HFFc6 (cell line): ENCODE data around the gene CPT1C. TPM values are rescaled to one million over a fixed set of nuclear protein-coding genes. Genes with fewer than 3 reads are reported as not detected.

Experiments
- DNase-seq: peaks from one replicate; pipeline ENCODE4 v3.0.0-alpha.2; 2018
- H3K27ac Mint-ChIP-seq: 2 replicates; pipeline ENCODE4 v1.8.0; 2020; ENCODE audit warnings: mild to moderate bottlenecking, mixed read lengths
- H3K27me3 Mint-ChIP-seq: 2 replicates; pipeline ENCODE4 v1.8.0; 2021; ENCODE audit warnings: mild to moderate bottlenecking, moderate library complexity, mixed read lengths; ENCODE audit not compliant: insufficient read depth
- H3K36me3 Mint-ChIP-seq: 2 replicates; pipeline ENCODE4 v1.8.0; 2021; ENCODE audit warnings: low read depth, mixed read lengths
- H3K4me1 Mint-ChIP-seq: 2 replicates; pipeline ENCODE4 v1.8.0; 2020; ENCODE audit warnings: low read depth, mixed read lengths
- H3K4me3 Mint-ChIP-seq: 2 replicates; pipeline ENCODE4 v1.8.0; 2020; ENCODE audit warnings: mild to moderate bottlenecking, moderate library complexity, mixed read lengths
- H3K9me3 Mint-ChIP-seq: 2 replicates; pipeline ENCODE4 v1.8.0; 2020; ENCODE audit warnings: mild to moderate bottlenecking, mixed read lengths
- total RNA-seq, 6 experiments: library from RNA; stranded (reverse); fragmentation: NEBNext Ultra II Directional; extraction: Animal tissue kit (Norgen Biotek cat#: 25700); gene quantifications; 2 replicates in 1 of 6; 3 replicates in 5 of 6; pipeline ENCODE4 v1.2.3, GENCODE V29; 2021
- TF ChIP-seq, protein P1 (sequence below): fragments of 200-600 bp; sonication (generic); IDR thresholded peaks from 2 replicates; pipeline ENCODE4 v1.5.0; 2021; ENCODE audit warnings: antibody characterized with exemption, mild to moderate bottlenecking

Gene CPT1C
- total RNA-seq, 6 experiments from 2014 or later, result 32.7 to 42.6 (median 36.4) TPM

DNA sequence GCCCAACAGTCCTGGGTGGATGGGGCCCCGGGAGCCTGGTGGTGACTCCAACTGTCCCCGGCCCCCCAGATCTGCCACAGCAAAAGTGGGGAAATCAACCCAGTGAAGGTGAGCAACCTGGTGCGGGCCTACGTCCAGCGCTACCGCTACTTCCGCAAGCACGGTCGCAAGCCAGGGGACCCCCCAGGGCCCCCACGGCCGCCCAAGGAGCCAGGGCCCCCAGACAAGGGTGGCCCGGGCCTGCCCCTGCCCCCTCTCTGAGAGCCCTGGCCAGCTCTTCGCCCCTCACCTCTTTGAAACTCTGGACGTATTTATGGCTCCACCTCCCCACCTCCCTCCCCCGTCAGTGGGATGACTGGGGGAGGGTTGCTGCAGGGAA is 32.8 kb upstream of the CPT1C start:
- no peak overlapping the region for H3K27ac Mint-ChIP-seq
- DNase-seq, result no peak
- H3K4me1 Mint-ChIP-seq, result no peaks in the 10 kb centered on the region
- H3K36me3 Mint-ChIP-seq, result peaks cover 18% of the 10 kb centered on the region
- TF ChIP-seq, protein P1, sequence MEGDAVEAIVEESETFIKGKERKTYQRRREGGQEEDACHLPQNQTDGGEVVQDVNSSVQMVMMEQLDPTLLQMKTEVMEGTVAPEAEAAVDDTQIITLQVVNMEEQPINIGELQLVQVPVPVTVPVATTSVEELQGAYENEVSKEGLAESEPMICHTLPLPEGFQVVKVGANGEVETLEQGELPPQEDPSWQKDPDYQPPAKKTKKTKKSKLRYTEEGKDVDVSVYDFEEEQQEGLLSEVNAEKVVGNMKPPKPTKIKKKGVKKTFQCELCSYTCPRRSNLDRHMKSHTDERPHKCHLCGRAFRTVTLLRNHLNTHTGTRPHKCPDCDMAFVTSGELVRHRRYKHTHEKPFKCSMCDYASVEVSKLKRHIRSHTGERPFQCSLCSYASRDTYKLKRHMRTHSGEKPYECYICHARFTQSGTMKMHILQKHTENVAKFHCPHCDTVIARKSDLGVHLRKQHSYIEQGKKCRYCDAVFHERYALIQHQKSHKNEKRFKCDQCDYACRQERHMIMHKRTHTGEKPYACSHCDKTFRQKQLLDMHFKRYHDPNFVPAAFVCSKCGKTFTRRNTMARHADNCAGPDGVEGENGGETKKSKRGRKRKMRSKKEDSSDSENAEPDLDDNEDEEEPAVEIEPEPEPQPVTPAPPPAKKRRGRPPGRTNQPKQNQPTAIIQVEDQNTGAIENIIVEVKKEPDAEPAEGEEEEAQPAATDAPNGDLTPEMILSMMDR, result no peak
- no peaks in the 10 kb centered on the region for H3K9me3 Mint-ChIP-seq
- H3K4me3 Mint-ChIP-seq, result no peak overlapping the region
- peaks cover 5% of the 10 kb centered on the region for H3K27me3 Mint-ChIP-seq

DNA sequence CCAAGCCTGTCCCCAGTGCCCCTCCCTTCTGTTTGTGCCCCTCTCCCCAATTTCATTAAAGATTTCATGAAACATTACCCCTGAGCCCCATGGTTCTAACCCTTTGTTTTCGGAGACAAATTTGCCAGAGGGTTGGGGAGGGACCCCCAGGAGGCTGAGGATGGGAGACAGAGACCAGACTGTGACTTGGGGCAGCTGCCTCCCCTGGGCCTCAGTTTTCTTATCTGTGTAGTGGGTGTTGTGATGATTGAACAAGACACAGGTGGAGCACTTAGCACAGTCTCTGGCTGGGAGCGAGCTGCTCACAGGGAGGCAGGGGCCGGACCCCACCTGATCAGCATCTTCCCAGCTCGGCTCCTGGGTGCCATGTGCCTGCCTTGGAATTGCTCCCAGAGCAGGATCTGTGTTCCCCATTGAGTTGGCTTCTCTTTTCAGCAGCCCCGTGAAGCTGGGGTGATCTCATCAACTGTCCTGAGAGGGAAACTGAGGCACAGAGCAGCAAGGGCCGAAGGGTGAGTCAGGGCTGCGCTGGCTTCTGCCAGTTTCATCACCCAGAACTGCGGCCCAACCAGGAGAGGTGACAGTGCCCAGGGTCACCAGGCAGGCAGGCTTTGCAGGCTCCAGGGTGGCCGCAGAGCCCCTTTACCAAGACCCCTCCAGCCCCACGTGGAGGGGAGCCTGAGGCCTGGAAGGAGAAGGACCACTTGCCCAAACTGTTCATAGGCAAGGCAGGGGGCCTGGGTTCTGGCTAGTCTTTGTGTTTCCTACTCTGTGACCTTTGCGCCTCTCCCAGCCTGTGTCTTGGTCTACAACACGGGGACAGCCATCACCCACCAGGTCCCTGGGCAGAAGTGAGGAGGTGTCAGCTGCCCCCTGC is 32.1 kb upstream of the CPT1C start:
- Mint-ChIP-seq H3K27me3 (peaks cover 5% of the 10 kb centered on the region), H3K36me3 (peaks cover 18% of the 10 kb centered on the region), H3K4me1 (peaks cover 1% of the 10 kb centered on the region)

DNA sequence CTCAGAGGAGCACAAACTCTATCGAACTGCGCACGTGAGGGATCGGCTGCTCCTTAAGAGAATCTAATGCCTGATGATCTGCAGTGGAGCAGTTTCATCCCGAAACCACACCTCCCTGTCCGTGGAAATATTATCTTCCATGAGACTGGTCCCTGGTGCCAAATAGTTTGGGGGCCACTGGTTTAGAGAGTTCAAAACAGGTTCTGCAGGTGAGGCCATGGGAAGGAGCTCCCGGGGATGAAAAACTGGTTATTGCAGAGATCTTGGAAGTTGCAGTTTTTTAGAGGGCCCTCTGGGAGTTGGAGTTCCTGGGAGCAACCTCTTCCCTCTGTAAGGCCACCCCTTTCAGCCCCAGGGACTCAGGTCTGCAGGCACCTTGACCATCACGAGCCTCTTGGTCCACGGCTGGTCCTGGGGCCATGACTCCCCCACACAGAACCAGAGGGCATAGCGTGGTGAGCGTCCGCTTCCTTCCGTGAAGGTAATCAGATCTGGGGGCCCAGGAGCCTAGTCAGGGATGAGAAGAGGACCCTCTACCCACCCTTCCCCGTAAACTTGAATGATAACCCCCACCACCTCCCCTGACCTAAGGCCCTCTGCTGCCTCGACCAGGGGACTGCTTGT is 30.5 kb upstream of the CPT1C start:
- TF ChIP-seq, protein P1, result no peak
- peaks cover 8% of the 10 kb centered on the region for H3K27me3 Mint-ChIP-seq
- no peak overlapping the region for H3K4me3 Mint-ChIP-seq
- no peak overlapping the region; the same call in 1 of the 2 replicates for H3K27ac Mint-ChIP-seq
- H3K9me3 Mint-ChIP-seq, result no peaks in the 10 kb centered on the region
- peaks cover 8% of the 10 kb centered on the region for H3K4me1 Mint-ChIP-seq
- no peak for DNase-seq
- peaks cover 12% of the 10 kb centered on the region; the same call in 1 of the 2 replicates for H3K36me3 Mint-ChIP-seq

More for the DNA sequence above, 32.1 kb upstream of the CPT1C start:
- Mint-ChIP-seq H3K4me3 (no peak overlapping the region), H3K9me3 (no peaks in the 10 kb centered on the region), H3K27ac (no peak overlapping the region)
- no peak for DNase-seq
- TF ChIP-seq, protein P1, result no peak

DNA sequence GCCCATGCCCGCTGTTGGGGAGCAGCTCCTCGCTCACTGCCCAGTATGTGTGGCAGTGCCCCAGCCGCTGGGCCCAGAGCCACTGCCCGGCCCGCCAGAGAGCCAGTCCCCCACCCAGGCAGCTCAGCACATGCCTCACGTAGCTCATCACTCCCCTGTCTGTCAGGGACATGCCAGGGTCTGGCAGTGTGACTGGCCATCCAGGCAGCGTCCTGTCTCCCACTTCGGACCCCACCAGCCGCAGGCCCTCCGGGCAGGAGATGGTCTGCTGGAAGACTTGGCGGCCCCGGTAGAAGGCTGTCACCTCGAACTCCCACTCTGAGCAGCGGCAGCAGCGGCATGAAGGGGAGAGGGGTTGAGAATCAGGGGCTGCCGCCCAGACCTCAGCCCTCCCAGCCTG is 28.9 kb upstream of the CPT1C start:
- no peak for DNase-seq
- H3K36me3 Mint-ChIP-seq, result peaks cover 12% of the 10 kb centered on the region; the same call in 1 of the 2 replicates
- H3K27me3 Mint-ChIP-seq, result peaks cover 11% of the 10 kb centered on the region
- no peak overlapping the region for H3K4me3 Mint-ChIP-seq
- H3K4me1 Mint-ChIP-seq, result peaks cover 16% of the 10 kb centered on the region
- H3K9me3 Mint-ChIP-seq, result no peaks in the 10 kb centered on the region
- no peak overlapping the region for H3K27ac Mint-ChIP-seq
- TF ChIP-seq, protein P1, result no peak

DNA sequence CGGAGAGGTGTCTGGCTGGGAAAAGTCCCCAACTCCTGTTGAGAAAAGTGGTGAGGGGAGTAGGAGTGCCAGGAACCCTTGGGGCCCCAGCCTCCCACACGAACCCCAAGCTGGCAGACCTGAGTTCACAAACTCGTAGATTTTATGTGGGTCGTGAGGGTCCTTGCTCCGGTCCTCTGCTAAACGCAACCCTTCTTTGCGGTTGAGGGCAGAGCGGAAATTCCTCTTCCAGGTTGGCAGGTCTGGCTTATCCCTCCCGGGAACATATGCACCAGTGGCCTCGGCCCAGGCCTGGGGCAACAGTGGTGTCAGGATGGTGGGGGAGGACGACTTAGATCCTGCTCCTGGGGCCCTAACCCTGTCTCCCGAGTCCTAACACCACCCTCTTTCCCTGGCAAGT is 27.7 kb upstream of the CPT1C start:
- Mint-ChIP-seq H3K4me1 (peaks cover 22% of the 10 kb centered on the region), H3K27ac (peak overlapping the region; percentile 85; the same call in 1 of the 2 replicates), H3K9me3 (no peaks in the 10 kb centered on the region), H3K27me3 (peaks cover 11% of the 10 kb centered on the region), H3K36me3 (peaks cover 7% of the 10 kb centered on the region; the same call in 1 of the 2 replicates), H3K4me3 (no peak overlapping the region; the same call in 1 of the 2 replicates)
- no peak for DNase-seq
- TF ChIP-seq, protein P1, result no peak
